ENCODE results near the gene KLF11. TPM values are rescaled to one million over a fixed set of nuclear protein-coding genes. Genes with fewer than 3 reads are reported as not detected.
"Not testable (repeated sequence)": the region's sequence is repeated elsewhere in the genome, so short reads cannot be mapped to it uniquely, and the experiment has no call there.

Gene KLF11
- polyA plus RNA-seq, 1 experiment = 4.9 TPM

GRCh38 chr2:10012963-10013461 lies 30.3 kb upstream of the KLF11 start:
- no peak overlapping the region for H3K27ac ChIP-seq (ENCODE audit: low read depth, low read length)
- no peak for DNase-seq (ENCODE audit: low read depth, low spot score)
- no peak overlapping the region for H3K4me3 ChIP-seq (ENCODE audit: low read depth, low read length)
- CTCF ChIA-PET = no interaction called here
- H3K9me3 ChIP-seq (ENCODE audit: control insufficient read depth, insufficient read depth, low read length) = peaks cover 69% of the 10 kb centered on the region
- POLR2A ChIA-PET = no interaction called here
- H3K27me3 ChIP-seq (ENCODE audit: control insufficient read depth, insufficient read depth, low read length) = no peaks in the 10 kb centered on the region
- no peak for TF ChIP-seq CTCF (IDR thresholded peaks at IDR 0.05; ENCODE audit: low read depth, low read length)

- DNase-seq (ENCODE audit: low read depth, low spot score); CTCF ChIA-PET; H3K27me3 ChIP-seq (ENCODE audit: control insufficient read depth, insufficient read depth, low read length); H3K4me3 ChIP-seq (ENCODE audit: low read depth, low read length); H3K27ac ChIP-seq (ENCODE audit: low read depth, low read length); POLR2A ChIA-PET: not testable (repeated sequence)
- peaks cover 69% of the 10 kb centered on the region for H3K9me3 ChIP-seq (ENCODE audit: control insufficient read depth, insufficient read depth, low read length)
These were observed 29.5 kb upstream of the KLF11 start for GRCh38 chr2:10013651-10014417.

GRCh38 chr2:10014418-10015190 lies 28.7 kb upstream of the KLF11 start:
- peaks cover 3% of the 10 kb centered on the region for H3K27me3 ChIP-seq (ENCODE audit: control insufficient read depth, insufficient read depth, low read length)
- ChIA-PET CTCF (no interaction called here), POLR2A (no interaction called here)
- no peak for TF ChIP-seq CTCF (IDR thresholded peaks at IDR 0.05; ENCODE audit: low read depth, low read length)
- H3K27ac ChIP-seq (ENCODE audit: low read depth, low read length) = no peak overlapping the region
- peaks cover 66% of the 10 kb centered on the region for H3K9me3 ChIP-seq (ENCODE audit: control insufficient read depth, insufficient read depth, low read length)
- DNase-seq (ENCODE audit: low read depth, low spot score) = no peak
- no peak overlapping the region for H3K4me3 ChIP-seq (ENCODE audit: low read depth, low read length)

GRCh38 chr2:10015376-10015989 lies 27.9 kb upstream of the KLF11 start:
- POLR2A ChIA-PET; H3K27ac ChIP-seq (ENCODE audit: low read depth, low read length); H3K4me3 ChIP-seq (ENCODE audit: low read depth, low read length); CTCF ChIA-PET; H3K27me3 ChIP-seq (ENCODE audit: control insufficient read depth, insufficient read depth, low read length); DNase-seq (ENCODE audit: low read depth, low spot score): not testable (repeated sequence)
- H3K9me3 ChIP-seq (ENCODE audit: control insufficient read depth, insufficient read depth, low read length) = peaks cover 63% of the 10 kb centered on the region

- TF ChIP-seq CTCF (IDR thresholded peaks at IDR 0.05; ENCODE audit: low read depth, low read length) = no peak
- peaks cover 3% of the 10 kb centered on the region for H3K27me3 ChIP-seq (ENCODE audit: control insufficient read depth, insufficient read depth, low read length)
- H3K9me3 ChIP-seq (ENCODE audit: control insufficient read depth, insufficient read depth, low read length) = peaks cover 62% of the 10 kb centered on the region
- H3K4me3 ChIP-seq (ENCODE audit: low read depth, low read length) = no peak overlapping the region
- no peak overlapping the region for H3K27ac ChIP-seq (ENCODE audit: low read depth, low read length)
- POLR2A ChIA-PET = no interaction called here
- CTCF ChIA-PET = interaction anchor here (1.4 kb wide), 1 partner anchor 32 kb away, joined by 8 read pairs; no protein-coding TSS in a partner anchor
- no peak for DNase-seq (ENCODE audit: low read depth, low spot score)
These were observed 27.1 kb upstream of the KLF11 start for GRCh38 chr2:10016001-10016801.

Measured in AG04450 (cell line).